Measurements from ENCODE around the gene ARHGAP18.

GRCh38 chr6:129575378-129576118 lies 134.4 kb downstream of the ARHGAP18 start:
- TF ChIP-seq, protein P1, sequence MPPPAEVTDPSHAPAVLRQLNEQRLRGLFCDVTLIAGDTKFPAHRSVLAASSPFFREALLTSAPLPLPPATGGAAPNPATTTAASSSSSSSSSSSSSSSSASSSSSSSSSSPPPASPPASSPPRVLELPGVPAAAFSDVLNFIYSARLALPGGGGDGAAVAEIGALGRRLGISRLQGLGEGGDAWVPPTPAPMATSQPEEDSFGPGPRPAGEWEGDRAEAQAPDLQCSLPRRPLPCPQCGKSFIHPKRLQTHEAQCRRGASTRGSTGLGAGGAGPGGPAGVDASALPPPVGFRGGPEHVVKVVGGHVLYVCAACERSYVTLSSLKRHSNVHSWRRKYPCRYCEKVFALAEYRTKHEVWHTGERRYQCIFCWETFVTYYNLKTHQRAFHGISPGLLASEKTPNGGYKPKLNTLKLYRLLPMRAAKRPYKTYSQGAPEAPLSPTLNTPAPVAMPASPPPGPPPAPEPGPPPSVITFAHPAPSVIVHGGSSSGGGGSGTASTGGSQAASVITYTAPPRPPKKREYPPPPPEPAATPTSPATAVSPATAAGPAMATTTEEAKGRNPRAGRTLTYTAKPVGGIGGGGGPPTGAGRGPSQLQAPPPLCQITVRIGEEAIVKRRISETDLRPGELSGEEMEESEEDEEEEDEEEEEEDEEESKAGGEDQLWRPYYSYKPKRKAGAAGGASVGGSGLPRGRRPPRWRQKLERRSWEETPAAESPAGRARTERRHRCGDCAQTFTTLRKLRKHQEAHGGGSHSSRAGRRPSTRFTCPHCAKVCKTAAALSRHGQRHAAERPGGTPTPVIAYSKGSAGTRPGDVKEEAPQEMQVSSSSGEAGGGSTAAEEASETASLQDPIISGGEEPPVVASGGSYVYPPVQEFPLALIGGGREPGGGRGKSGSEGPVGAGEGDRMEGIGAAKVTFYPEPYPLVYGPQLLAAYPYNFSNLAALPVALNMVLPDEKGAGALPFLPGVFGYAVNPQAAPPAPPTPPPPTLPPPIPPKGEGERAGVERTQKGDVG (CRISPR knock-in tag; IDR thresholded peaks at IDR 0.05), result no peak
- TF ChIP-seq POLR2AphosphoS5 (IDR thresholded peaks at IDR 0.05; ENCODE audit: low read length) (no peak), CTCF (IDR thresholded peaks at IDR 0.05 in 2 of 3, conservative IDR thresholded peaks at IDR 0.05 in 1 of 3; ENCODE audit: control insufficient read depth in 2 of 3, extremely low read depth in 1 of 3, insufficient read depth in 1 of 3, low read depth in 3 of 3, low read length in 3 of 3) (peak in 2 of 3 experiments; percentile 11 to 33; a peak in 2 of 6 replicates), EGR1 (IDR thresholded peaks at IDR 0.05; ENCODE audit: borderline replicate concordance in 1 of 2, low read depth in 2 of 2, low read length in 2 of 2) (no peak), CBX5 (IDR thresholded peaks at IDR 0.05; ENCODE audit: low read depth) (no peak), KAT2A (conservative IDR thresholded peaks at IDR 0.05; ENCODE audit: control insufficient read depth, low read depth, low read length) (no peak), CHD2 (IDR thresholded peaks at IDR 0.05; ENCODE audit: borderline replicate concordance, low read depth, low read length) (no peak), NRF1 (conservative IDR thresholded peaks at IDR 0.05; ENCODE audit: low read depth, low read length) (no peak), HDAC2 (IDR thresholded peaks at IDR 0.05) (no peak)

All from GM12878 (cell line).